Measurements from ENCODE around the gene ERAS. TPM values are rescaled to one million over a fixed set of nuclear protein-coding genes. Genes with fewer than 3 reads are reported as not detected.

Gene ERAS
- total RNA-seq, 4 donors from 2014 or later = not detected

DNA sequence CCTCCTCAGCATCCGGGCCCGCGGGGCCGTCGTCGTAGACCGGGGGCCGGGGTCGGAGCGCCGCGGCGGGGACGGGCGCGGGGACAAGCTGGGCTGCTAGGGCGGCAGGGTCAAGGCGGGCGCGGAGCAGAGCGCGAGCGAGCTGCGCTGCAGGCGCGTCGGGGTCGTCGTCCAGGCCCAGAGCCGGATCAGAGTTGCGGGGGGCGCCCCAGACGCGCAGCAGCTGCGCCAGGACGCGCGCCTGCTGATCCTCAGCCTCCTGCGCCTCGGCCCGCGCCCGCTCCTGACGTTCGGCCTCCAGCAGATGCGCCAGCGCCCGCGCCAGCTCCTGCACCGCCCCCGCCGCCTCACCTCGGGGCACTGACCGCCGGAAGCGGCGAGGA, 5.6 kb downstream of the ERAS start:
- intact Hi-C loops (cut with DNase I; ENCODE audit: low total_unique reads) = no loop called here
- DNase-seq (ENCODE audit: low spot score in 2 of 2) = no peak
- H3K4me3 ChIP-seq (ENCODE audit: low read depth, poor library complexity, severe bottlenecking) = no peak overlapping the region
- no peak for TF ChIP-seq POLR2A (IDR thresholded peaks at IDR 0.05)
- TF ChIP-seq, protein P1, sequence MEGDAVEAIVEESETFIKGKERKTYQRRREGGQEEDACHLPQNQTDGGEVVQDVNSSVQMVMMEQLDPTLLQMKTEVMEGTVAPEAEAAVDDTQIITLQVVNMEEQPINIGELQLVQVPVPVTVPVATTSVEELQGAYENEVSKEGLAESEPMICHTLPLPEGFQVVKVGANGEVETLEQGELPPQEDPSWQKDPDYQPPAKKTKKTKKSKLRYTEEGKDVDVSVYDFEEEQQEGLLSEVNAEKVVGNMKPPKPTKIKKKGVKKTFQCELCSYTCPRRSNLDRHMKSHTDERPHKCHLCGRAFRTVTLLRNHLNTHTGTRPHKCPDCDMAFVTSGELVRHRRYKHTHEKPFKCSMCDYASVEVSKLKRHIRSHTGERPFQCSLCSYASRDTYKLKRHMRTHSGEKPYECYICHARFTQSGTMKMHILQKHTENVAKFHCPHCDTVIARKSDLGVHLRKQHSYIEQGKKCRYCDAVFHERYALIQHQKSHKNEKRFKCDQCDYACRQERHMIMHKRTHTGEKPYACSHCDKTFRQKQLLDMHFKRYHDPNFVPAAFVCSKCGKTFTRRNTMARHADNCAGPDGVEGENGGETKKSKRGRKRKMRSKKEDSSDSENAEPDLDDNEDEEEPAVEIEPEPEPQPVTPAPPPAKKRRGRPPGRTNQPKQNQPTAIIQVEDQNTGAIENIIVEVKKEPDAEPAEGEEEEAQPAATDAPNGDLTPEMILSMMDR (IDR thresholded peaks at IDR 0.05) = no peak
- 48% methylated on average over 57 of the region's 57 CpGs; no CpG with 5 or more reads in 1 of the 2 donors for WGBS, 2 donors

DNA sequence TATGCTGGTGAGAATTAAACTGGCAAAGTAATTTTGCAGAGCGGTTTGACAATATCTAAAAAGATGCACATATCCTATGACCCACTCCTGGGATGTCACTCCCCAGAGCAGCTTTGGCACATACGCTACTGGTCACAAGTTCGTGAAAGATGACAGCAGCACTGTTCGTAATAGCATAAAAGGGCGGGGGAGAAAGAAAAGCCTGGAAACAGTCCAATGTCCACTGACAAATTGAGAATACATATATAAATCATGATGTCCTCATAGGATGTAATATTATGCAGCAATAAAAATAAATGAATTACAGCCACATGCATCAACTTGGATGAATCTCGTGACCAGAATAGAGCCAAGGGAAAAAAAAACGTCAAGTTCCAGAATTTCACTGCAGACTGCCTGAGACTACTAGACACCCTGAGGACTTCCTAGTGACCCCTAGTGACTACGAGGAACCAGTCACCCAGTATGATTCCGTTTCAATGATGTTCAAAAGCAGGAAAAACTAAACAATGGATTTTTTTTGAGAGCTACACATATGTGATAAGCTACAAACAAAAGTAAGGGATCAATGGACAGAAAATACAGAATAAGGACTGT, 7.3 kb downstream of the ERAS start:
- 39 to 50% methylated on average over 9 of the region's 9 CpGs for WGBS, 2 donors
- no peak for DNase-seq (ENCODE audit: low spot score in 2 of 2)
- no peak overlapping the region for H3K4me3 ChIP-seq (ENCODE audit: low read depth, poor library complexity, severe bottlenecking)
- intact Hi-C loops (cut with DNase I; ENCODE audit: low total_unique reads) = no loop called here
- TF ChIP-seq POLR2A (IDR thresholded peaks at IDR 0.05) = no peak
- TF ChIP-seq, protein P1 (IDR thresholded peaks at IDR 0.05) = no peak

DNA sequence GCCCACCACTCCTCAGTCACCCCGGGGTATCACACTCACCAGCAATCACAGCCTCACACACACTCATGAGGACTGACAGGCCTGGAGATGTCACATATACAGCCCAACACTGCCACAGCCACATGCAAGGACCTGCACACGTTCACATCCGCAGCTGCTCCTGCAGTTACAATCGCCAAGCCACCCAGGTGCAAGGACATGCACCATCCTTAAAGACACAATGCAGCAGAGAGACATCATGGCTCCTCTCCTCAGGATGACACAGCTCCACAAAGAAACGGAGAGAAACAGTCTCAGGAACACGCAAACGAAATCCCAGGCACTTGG, 8.0 kb downstream of the ERAS start:
- H3K4me3 ChIP-seq (ENCODE audit: low read depth, poor library complexity, severe bottlenecking) = no peak overlapping the region
- TF ChIP-seq, protein P1 (IDR thresholded peaks at IDR 0.05) = no peak
- TF ChIP-seq POLR2A (IDR thresholded peaks at IDR 0.05) = no peak
- intact Hi-C loops (cut with DNase I; ENCODE audit: low total_unique reads) = no loop called here
- WGBS, 2 donors = 3 to 41% methylated on average over 5 to 7 of the region's 7 CpGs
- no peak for DNase-seq (ENCODE audit: low spot score in 2 of 2)

DNA sequence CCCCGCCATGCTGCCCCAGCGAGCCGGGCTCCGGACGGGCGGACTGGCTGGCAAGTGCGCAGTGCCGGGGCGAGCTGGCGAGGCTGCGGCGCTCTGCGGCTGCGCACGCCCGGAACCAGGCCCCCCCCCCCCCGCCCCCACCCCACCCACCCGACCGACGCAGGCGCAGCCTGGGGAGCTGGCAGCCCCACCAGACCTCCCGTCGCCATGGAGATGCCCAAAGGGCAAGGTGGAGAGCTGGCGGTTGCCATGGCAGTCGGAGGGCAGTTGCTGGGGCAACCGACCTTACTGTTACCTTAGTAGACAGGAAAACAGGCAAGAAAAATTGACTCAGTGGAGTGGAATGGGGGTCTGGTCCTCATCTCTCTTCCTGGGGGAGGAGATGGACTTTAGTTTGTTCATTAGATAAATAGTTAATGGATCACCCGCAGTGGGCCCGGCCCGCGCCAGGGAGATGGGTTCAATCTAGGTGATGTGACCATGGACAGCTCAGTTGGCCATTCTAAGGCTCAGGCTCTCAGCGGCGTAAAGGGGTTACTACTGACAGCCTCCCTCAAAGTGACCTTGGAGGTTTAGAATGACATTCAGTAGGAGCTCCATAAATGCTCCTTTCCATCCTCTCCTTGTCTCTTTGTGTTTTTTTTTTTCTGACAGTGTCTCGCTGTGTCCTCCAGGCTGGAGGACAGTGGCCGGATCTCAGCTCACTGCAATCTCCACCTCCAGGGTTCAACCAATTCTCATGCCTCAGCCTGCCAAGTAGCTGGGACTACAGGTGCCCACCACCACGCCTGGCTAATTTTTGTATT, 9.4 kb downstream of the ERAS start, which contains the start of gene PCSK1N:
TSS of gene PCSK1N (minus strand) at position 87 of the 806 bp plus-strand sequence. CDS start at position 9, 78 bp downstream.
- DNase-seq (ENCODE audit: low spot score in 2 of 2) = no peak
- no peak within 1 kb of the TSS for H3K4me3 ChIP-seq (ENCODE audit: low read depth, poor library complexity, severe bottlenecking)
- intact Hi-C loops (cut with DNase I; ENCODE audit: low total_unique reads) = no loop called here
- TF ChIP-seq, protein P1 (IDR thresholded peaks at IDR 0.05) = no peak
- TF ChIP-seq POLR2A (IDR thresholded peaks at IDR 0.05) = no peak
- 51 to 59% methylated on average over 9 to 18 of the region's 35 CpGs for WGBS, 2 donors

DNA sequence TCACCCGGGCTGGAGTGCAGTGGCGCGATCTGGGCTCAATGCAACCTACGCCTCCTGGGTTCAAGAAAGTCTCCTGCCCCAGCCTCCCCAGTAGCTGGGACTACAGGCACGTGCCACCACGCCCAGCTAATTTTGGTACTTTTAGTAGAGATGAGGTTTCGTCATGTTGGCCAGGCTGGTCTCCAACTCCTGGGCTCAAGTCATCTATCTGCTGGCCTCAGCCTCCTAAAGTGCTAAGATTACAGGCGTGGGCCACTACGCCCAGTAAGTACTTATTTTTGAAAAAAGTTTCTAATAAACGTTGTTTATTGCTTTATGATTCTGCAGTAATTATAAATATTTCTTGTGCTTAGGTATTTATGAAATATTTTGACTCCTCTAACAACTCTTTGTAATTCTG, 13.4 kb downstream of the ERAS start:
- WGBS, 2 donors = 79 to 89% methylated on average over 10 of the region's 10 CpGs
- TF ChIP-seq, protein P1 (IDR thresholded peaks at IDR 0.05) = no peak
- no peak for TF ChIP-seq POLR2A (IDR thresholded peaks at IDR 0.05)
- intact Hi-C loops (cut with DNase I; ENCODE audit: low total_unique reads) = no loop called here
- no peak for DNase-seq (ENCODE audit: low spot score in 2 of 2)
- no peak overlapping the region for H3K4me3 ChIP-seq (ENCODE audit: low read depth, poor library complexity, severe bottlenecking)
